Liver (tissue), 9 donors: ENCODE measurements around the gene LGALSL. TPM values are rescaled to one million over a fixed set of nuclear protein-coding genes. Genes with fewer than 3 reads are reported as not detected.
A peak's percentile ranks its signal among the peaks of the same experiment; 100 is the strongest.

Source experiments
- DNase-seq: peaks from one replicate; pipeline ENCODE4 v3.0.0-alpha.2; 2017; ENCODE audit warnings: low spot score
- H3K27ac ChIP-seq, 2 donors: one replicate each; pipeline ENCODE4 v1.7.0; 2013; ENCODE audit warnings: inconsistent platforms in 2 of 2, low read length in 2 of 2, control low read depth in 1 of 2, low read depth in 1 of 2, mild to moderate bottlenecking in 1 of 2
- H3K27me3 ChIP-seq, 4 donors: one replicate each; pipeline versions ENCODE4 v1.6.1 to v1.7.0; 2013; ENCODE audit warnings: low read length in 3 of 4, inconsistent platforms in 1 of 4, mild to moderate bottlenecking in 1 of 4, moderate library complexity in 1 of 4; ENCODE audit not compliant: control insufficient read depth in 4 of 4, insufficient read depth in 4 of 4
- H3K36me3 ChIP-seq, 4 donors: one replicate each; pipeline versions ENCODE4 v1.6.1 to v1.7.0; 2013; ENCODE audit warnings: low read length in 3 of 4, mild to moderate bottlenecking in 3 of 4, low read depth in 1 of 4, moderate library complexity in 1 of 4; ENCODE audit not compliant: control insufficient read depth in 4 of 4, insufficient read depth in 3 of 4
- H3K4me1 ChIP-seq, 4 donors: one replicate each; pipeline versions ENCODE4 v1.6.1 to v1.7.0; 2013; ENCODE audit warnings: low read length in 3 of 4, mild to moderate bottlenecking in 3 of 4, moderate library complexity in 1 of 4; ENCODE audit not compliant: control insufficient read depth in 4 of 4, insufficient read depth in 4 of 4
- H3K4me3 ChIP-seq, 3 donors: one replicate each; pipeline versions ENCODE4 v1.6.1 to v1.7.0; 2013; ENCODE audit warnings: low read length in 3 of 3, control low read depth in 1 of 3, low read depth in 1 of 3, mild to moderate bottlenecking in 1 of 3
- H3K9ac ChIP-seq, 2 donors: one replicate each; pipeline ENCODE4 v1.7.0; 2013; ENCODE audit warnings: low read length in 2 of 2, mild to moderate bottlenecking in 2 of 2, moderate library complexity in 2 of 2, control low read depth in 1 of 2, low read depth in 1 of 2
- H3K9me3 ChIP-seq, 4 donors: one replicate each; pipeline versions ENCODE4 v1.6.1 to v1.7.0; 2013; ENCODE audit warnings: low read length in 3 of 4; ENCODE audit not compliant: control insufficient read depth in 4 of 4
- CTCF ChIP-seq: fragments of 150-350 bp; IDR thresholded peaks from 2 replicates; pipeline ENCODE4 v1.5.1; 2017; ENCODE audit warnings: improper control_type of control experiment, low read depth, low read length; ENCODE audit not compliant: missing input control
- EGR1 ChIP-seq, 2 donors: IDR thresholded peaks; 2 replicates each; pipeline ENCODE4 v1.6.1; 2016 to 2018; ENCODE audit warnings: antibody characterized with exemption in 2 of 2, low read depth in 2 of 2
- FOXA1 ChIP-seq: IDR thresholded peaks from 2 replicates; pipeline ENCODE4 v1.6.1; 2016; ENCODE audit warnings: antibody characterized with exemption
- FOXA2 ChIP-seq: IDR thresholded peaks from 2 replicates; pipeline ENCODE4 v1.6.1; 2016; ENCODE audit warnings: antibody characterized with exemption
- HNF4A ChIP-seq, 2 donors: conservative IDR thresholded peaks; 2 replicates each; pipeline ENCODE4 v1.6.1; 2016; ENCODE audit warnings: antibody characterized with exemption in 2 of 2, mild to moderate bottlenecking in 2 of 2
- HNF4G ChIP-seq: IDR thresholded peaks from 2 replicates; pipeline ENCODE4 v1.6.1; 2016; ENCODE audit warnings: antibody characterized with exemption
- NR2F2 ChIP-seq: IDR thresholded peaks from 2 replicates; pipeline ENCODE4 v1.6.1; 2016; ENCODE audit warnings: antibody characterized with exemption
- RAD21 ChIP-seq, 2 donors: IDR thresholded peaks; 2 replicates each; pipeline ENCODE4 v1.6.1; 2016; ENCODE audit warnings: antibody characterized with exemption in 2 of 2, mild to moderate bottlenecking in 2 of 2
- REST ChIP-seq: IDR thresholded peaks from 2 replicates; pipeline ENCODE4 v1.6.1; 2016; ENCODE audit warnings: antibody characterized with exemption, mild to moderate bottlenecking
- SP1 ChIP-seq: IDR thresholded peaks from 2 replicates; pipeline ENCODE4 v1.6.1; 2018; ENCODE audit warnings: antibody characterized with exemption, mild to moderate bottlenecking
- ZBTB33 ChIP-seq: IDR thresholded peaks from 2 replicates; pipeline ENCODE4 v1.6.1; 2016; ENCODE audit warnings: antibody characterized with exemption
- WGBS: extraction: QIAGEN DNeasy Blood & Tissue Kit; methylation state at CpG from one replicate; pipeline ENCODE4 v1.1.7; 2013; 5-methylcytosine and 5-hydroxymethylcytosine counted together
- polyA plus RNA-seq, 2 donors: library from polyadenylated mRNA; stranded (reverse) in 1 of 2; unstranded in 1 of 2; fragments of 200-250 nt in 1 of 2; fragments of >200 nt in 1 of 2; fragmentation: Nextera tagmentation in 1 of 2; extraction: Ambion mirVana in 1 of 2; gene quantifications; one replicate each; pipeline versions ENCODE4 v1.2.1 to v1.2.3, GENCODE V29; 2013 to 2015
- total RNA-seq, 2 donors: library from RNA; depleted of rRNA; stranded (reverse); fragments of >200 nt; gene quantifications; one replicate each; pipeline ENCODE4 v1.2.3, GENCODE V29; 2014
- donor health status: healthy.
- donor health status: healthy.
- donor health status: healthy.
- donor health status: healthy.
- donor health status: healthy.

LGALSL gene
- total and polyA plus RNA-seq, 4 donors: 2.4 to 8.7 (median 3.8) TPM

GRCh38 chr2:64488050-64488974 lies 34.4 kb downstream of the LGALSL start:
- 50% methylated on average over 20 of the region's 20 CpGs for WGBS

GRCh38 chr2:64489081-64489751 lies 35.3 kb downstream of the LGALSL start:
- no peak overlapping the region for H3K27ac ChIP-seq
- no peak for TF ChIP-seq NR2F2
- TF ChIP-seq CTCF: no peak
- no peak for TF ChIP-seq REST
- TF ChIP-seq FOXA2: no peak
- no peak for TF ChIP-seq FOXA1
- TF ChIP-seq EGR1 (IDR thresholded peaks at IDR 0.05; ENCODE audit: low read depth in 2 of 2): no peak
- TF ChIP-seq ZBTB33: no peak
- no peak for TF ChIP-seq HNF4A (conservative IDR thresholded peaks at IDR 0.05)
- no peak for TF ChIP-seq SP1
- H3K4me3 ChIP-seq: no peak overlapping the region
- 73% methylated on average over 5 of the region's 5 CpGs for WGBS
- H3K4me1 ChIP-seq: peaks cover 0 to 4% (median 1%) of the 10 kb centered on the region in 4 donors
- no peaks in the 10 kb centered on the region for H3K36me3 ChIP-seq
- no peak for DNase-seq
- H3K9ac ChIP-seq: no peak overlapping the region
- H3K9me3 ChIP-seq: no peaks in the 10 kb centered on the region
- no peaks in the 10 kb centered on the region for H3K27me3 ChIP-seq

More at GRCh38 chr2:64488050-64488974, 34.4 kb downstream of the LGALSL start:
- Histone ChIP-seq H3K4me3 (no peak overlapping the region), H3K9me3 (no peaks in the 10 kb centered on the region), H3K27ac (no peak overlapping the region), H3K36me3 (no peaks in the 10 kb centered on the region), H3K27me3 (no peaks in the 10 kb centered on the region), H3K4me1 (peaks cover 0 to 4% (median 1%) of the 10 kb centered on the region in 4 donors), H3K9ac (no peak overlapping the region)
- DNase-seq: peak; percentile 78
- TF ChIP-seq RAD21 (IDR thresholded peaks at IDR 0.05): peak; percentile 88 to 90
- TF ChIP-seq CTCF: peak; percentile 93
- TF ChIP-seq HNF4G: no peak
